ENCODE data around the gene BIN2. TPM values are rescaled to one million over a fixed set of nuclear protein-coding genes. Genes with fewer than 3 reads are reported as not detected.

Gene BIN2
- total and polyA plus RNA-seq, 9 of the 15 experiments (the other 6 are each of a cell fraction or from before 2014, with no cell fraction given): 0.04 to 0.39 (median 0.25) TPM; not detected in 1

DNA sequence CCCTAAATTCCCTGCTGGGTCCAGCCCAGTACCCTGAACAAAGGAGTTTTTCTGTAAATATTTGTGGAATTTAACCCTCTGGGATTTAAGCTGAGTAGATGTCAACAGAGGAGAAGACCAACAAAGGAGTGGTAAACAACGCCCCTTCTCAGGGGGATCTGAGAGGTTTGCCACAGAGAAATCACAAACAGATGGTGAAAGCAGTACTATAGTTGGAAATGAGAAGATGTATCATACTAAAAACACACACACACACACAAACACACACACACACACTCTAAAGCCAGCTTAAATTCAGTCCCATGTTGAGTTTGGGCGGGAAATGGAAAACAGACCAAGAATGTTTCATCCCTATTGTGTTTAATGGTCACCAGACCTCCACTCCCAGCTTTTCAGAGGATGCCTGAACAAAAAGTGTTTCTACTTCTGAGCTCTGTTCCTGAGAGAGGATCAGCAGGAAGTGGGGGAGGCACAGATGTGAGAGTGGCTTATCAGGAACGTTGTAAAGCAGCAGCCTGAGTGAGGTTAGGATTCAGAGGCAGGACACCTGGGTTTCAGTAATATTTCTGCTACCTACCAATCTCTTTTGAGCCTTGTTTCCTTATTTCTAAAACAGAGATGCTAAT is 3.2 kb downstream of the BIN2 start (continued):
- TF ChIP-seq, protein P1, sequence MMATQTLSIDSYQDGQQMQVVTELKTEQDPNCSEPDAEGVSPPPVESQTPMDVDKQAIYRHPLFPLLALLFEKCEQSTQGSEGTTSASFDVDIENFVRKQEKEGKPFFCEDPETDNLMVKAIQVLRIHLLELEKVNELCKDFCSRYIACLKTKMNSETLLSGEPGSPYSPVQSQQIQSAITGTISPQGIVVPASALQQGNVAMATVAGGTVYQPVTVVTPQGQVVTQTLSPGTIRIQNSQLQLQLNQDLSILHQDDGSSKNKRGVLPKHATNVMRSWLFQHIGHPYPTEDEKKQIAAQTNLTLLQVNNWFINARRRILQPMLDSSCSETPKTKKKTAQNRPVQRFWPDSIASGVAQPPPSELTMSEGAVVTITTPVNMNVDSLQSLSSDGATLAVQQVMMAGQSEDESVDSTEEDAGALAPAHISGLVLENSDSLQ (IDR thresholded peaks at IDR 0.05): no peak
- peak; percentile 51 for TF ChIP-seq NEUROD1 (IDR thresholded peaks at IDR 0.05; ENCODE audit: borderline replicate concordance, low read depth, low read length, partially characterized antibody)
- peak; percentile 76; the same call in 1 of the 2 replicates for TF ChIP-seq EP300 (IDR thresholded peaks at IDR 0.05; ENCODE audit: low read length)
- no peak for TF ChIP-seq ZNF717 (CRISPR knock-in tag; IDR thresholded peaks at IDR 0.05)
- TF ChIP-seq SREBF2 (CRISPR knock-in tag; IDR thresholded peaks at IDR 0.05): no peak
- peak; percentile 84 for TF ChIP-seq LEF1 (IDR thresholded peaks at IDR 0.05)
- no peak for TF ChIP-seq JUND (IDR thresholded peaks at IDR 0.05; ENCODE audit: borderline replicate concordance, low read depth, low read length)
- TF ChIP-seq JUND (tag; IDR thresholded peaks at IDR 0.05; ENCODE audit: borderline replicate concordance, low read depth, low read length): peak; percentile 39; the same call in 1 of the 3 replicates
- TF ChIP-seq SMAD2 (IDR thresholded peaks at IDR 0.05; ENCODE audit: low read depth, low read length): no peak
- no peak for TF ChIP-seq PHB2 (IDR thresholded peaks at IDR 0.05; ENCODE audit: low read depth)
- peak; percentile 85 for TF ChIP-seq KLF16 (IDR thresholded peaks at IDR 0.05)
- no peak for TF ChIP-seq ATF3 (IDR thresholded peaks at IDR 0.05)
- no peak for TF ChIP-seq ATF3 (CRISPR knock-in tag; conservative IDR thresholded peaks at IDR 0.05)
- no peak for TF ChIP-seq RBM17 (IDR thresholded peaks at IDR 0.05; ENCODE audit: borderline replicate concordance, low read depth, low read length)
- no peak for TF ChIP-seq E2F4 (CRISPR knock-in tag; IDR thresholded peaks at IDR 0.05; ENCODE audit: low read depth)
- no peak for TF ChIP-seq WHSC1 (IDR thresholded peaks at IDR 0.05; ENCODE audit: low read length)
- TF ChIP-seq SOX6 (IDR thresholded peaks at IDR 0.05): peak; percentile 58
- no peak for TF ChIP-seq ZNF174 (CRISPR knock-in tag; IDR thresholded peaks at IDR 0.05)
- peak; percentile 84 for TF ChIP-seq CBFA2T2 (conservative IDR thresholded peaks at IDR 0.05)
- TF ChIP-seq ETV1 (tag; conservative IDR thresholded peaks at IDR 0.05; ENCODE audit: low read depth): peak; percentile 83
- TF ChIP-seq, protein P2, sequence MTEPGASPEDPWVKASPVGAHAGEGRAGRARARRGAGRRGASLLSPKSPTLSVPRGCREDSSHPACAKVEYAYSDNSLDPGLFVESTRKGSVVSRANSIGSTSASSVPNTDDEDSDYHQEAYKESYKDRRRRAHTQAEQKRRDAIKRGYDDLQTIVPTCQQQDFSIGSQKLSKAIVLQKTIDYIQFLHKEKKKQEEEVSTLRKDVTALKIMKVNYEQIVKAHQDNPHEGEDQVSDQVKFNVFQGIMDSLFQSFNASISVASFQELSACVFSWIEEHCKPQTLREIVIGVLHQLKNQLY (CRISPR knock-in tag; conservative IDR thresholded peaks at IDR 0.05): no peak
- no peak for TF ChIP-seq MXI1 (IDR thresholded peaks at IDR 0.05; ENCODE audit: low read depth, low read length)

All from K562 (cell line).